GM12874 (cell line): ENCODE measurements around the gene DOCK1.

Experiments used
- CTCF ChIP-seq: IDR thresholded peaks from 2 replicates; pipeline ENCODE4 v1.5.1; 2011; ENCODE audit warnings: low read depth, mild to moderate bottlenecking, control low read depth, low read length, moderate library complexity; ENCODE audit not compliant: insufficient read depth

Gene DOCK1

GRCh38 chr10:127148933-127149220 lies 243.6 kb downstream of the DOCK1 start:
- no peak for TF ChIP-seq CTCF

- no peak for TF ChIP-seq CTCF
These were observed 244.4 kb downstream of the DOCK1 start for GRCh38 chr10:127149501-127150081.

- TF ChIP-seq CTCF: no peak
These were observed 244.9 kb downstream of the DOCK1 start for GRCh38 chr10:127150136-127150535.

GRCh38 chr10:127151541-127151940 lies 246.3 kb downstream of the DOCK1 start:
- TF ChIP-seq CTCF: no peak

GRCh38 chr10:127151981-127152699 lies 246.9 kb downstream of the DOCK1 start:
- TF ChIP-seq CTCF: no peak

- TF ChIP-seq CTCF: no peak
These were observed 248.0 kb downstream of the DOCK1 start for GRCh38 chr10:127153181-127153580.

GRCh38 chr10:127154831-127155620 lies 249.8 kb downstream of the DOCK1 start:
- no peak for TF ChIP-seq CTCF
